NCI-H1417 (cell line): ENCODE measurements around the gene MAK.
"Not testable (repeated sequence)": the region's sequence is repeated elsewhere in the genome, so short reads cannot be mapped to it uniquely, and the experiment has no call there.

Source experiments
- DNase-seq, 3 experiments: peaks; one replicate each; lab custom pipeline; 2025; lab: John Stamatoyannopoulos, UW

Gene MAK

DNA sequence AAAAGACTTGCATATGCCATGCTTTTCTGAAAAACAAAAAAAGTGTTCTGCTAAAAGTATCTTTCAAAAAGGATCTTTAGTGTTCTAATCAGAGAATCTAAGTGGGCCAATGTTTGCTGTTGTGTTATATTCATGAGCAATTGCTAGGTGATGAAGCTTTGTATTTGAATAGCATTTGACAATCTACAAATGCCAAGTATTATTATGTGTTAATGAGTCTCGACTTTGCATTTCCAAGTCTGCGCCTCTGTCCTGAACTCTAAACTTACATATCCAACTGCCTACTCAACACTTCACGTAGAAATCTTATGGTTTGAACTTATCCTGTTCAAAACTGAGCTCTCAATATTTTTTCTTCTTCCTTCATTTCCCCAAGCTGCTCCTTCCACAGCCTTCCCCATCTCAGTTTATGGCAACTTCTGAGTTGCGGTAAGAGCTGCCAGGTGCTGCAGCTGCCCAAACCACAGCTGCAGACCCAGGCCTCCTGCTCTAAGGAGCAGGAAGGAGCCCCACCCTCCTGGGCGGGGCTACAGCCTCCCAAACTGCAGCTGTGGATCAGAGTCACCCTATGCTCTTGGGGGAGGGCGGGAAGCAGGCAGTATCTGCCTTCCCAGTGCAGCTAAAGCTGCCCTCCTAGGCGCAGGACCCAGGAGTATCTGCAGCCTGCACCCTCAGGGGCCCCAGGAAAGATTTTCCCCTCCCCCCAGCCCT is 16.7 kb upstream of the MAK start:
- no peak for DNase-seq

GRCh38 chr6:10853849-10854300 is 15.5 kb upstream of the MAK start:
- DNase-seq: not testable (repeated sequence)

- peak in 1 of 3 experiments; percentile 15 for DNase-seq
Observed at GRCh38 chr6:10852361-10852960, 14.1 kb upstream of the MAK start.

DNA sequence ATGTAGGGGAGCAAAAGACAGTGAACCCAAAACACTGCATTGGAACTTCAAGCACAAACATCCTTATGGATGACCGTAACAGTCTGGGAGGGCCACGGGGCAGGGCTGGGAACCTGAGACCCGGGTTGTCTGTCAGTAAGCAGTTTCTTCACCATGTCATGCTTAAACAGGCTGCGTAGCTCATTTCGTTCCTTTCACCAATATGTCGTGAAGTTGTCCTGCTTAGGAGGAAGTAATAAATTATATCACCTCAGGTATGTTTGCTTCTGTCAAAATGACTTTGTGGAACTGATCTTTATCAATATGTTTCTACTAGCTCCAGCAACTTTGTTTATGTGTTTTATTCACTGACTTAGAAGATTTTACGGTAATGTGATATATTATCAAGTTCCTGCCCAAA is 12.4 kb upstream of the MAK start:
- no peak for DNase-seq

- DNase-seq: no peak
Observed at GRCh38 chr6:10849901-10850300, 11.6 kb upstream of the MAK start.

DNA sequence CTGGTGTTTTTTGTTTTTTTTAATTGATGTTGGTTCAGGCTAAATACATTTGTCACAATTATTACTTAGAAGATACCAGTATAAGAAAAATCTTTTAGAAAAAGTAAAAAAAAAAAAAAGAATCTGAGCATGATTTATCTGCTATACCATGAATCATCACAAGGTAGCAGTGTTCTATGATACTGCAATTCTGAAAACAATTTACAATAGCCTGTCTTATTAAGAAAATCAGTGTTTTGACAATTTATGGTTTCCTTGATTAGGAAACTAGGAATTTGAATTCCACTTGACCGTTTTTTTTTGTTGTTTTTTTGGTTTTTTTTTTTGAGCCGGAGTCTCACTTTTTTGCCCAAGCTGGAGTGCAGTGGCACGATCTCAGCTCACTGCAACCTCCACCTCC is 9.3 kb upstream of the MAK start:
- peak in 1 of 3 experiments; percentile 2 for DNase-seq

- DNase-seq: no peak
Observed at GRCh38 chr6:10843554-10843953, 5.2 kb upstream of the MAK start.

DNA sequence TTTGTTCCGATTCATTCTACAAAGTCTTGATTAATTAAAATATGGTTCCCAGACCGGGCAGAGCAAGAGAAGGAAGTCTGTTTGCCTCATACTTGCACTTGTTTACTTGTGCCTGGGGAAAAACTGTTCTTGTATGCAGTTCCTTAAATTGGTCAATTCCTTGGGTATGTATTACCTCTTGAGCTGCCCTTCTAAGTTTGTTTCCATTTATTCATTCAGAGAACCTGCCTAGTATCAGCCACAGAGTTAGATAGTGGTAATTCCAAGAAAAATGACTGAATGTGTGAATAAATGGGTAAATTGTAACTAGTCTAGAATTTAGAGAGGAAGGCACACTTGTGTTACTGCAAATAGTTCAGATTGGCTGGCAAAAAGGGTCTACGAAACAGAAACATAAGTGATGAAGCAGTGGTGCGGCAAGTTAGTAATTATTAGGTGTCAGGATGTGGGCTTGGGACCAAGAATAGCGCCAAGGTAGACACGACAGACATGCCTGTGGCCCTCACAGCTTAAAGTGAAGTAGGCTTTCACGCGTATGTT is 525 bp upstream of the MAK start:
- peak in 2 of 3 experiments; percentile 20 to 52 for DNase-seq

DNA sequence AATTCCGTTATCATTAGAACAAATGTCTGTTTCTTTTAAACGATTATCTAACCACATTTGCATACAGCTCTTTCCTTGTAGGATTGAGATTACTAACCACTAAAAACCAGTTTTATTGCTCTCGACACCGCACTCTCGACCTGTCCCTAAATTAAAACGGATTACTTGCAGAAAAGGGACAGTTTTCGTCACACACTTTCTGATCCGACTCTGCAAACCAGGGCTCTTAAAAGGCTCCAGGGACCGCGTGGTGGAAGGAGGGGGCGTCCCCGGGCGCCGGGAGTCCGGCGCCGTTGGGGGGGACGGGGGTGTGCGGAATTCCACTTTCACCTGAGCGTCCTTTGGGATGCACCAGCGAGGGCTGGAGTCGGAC is 731 bp downstream of the MAK start:
- peak; percentile 15 to 69 (median 60) for DNase-seq

- DNase-seq: peak in 2 of 3 experiments; percentile 22 to 56
Observed at GRCh38 chr6:10837009-10837621, 1.2 kb downstream of the MAK start.

- DNase-seq: no peak
Observed at GRCh38 chr6:10834823-10835222, 3.5 kb downstream of the MAK start.

GRCh38 chr6:10831609-10832008 is 6.7 kb downstream of the MAK start:
- DNase-seq: no peak

DNA sequence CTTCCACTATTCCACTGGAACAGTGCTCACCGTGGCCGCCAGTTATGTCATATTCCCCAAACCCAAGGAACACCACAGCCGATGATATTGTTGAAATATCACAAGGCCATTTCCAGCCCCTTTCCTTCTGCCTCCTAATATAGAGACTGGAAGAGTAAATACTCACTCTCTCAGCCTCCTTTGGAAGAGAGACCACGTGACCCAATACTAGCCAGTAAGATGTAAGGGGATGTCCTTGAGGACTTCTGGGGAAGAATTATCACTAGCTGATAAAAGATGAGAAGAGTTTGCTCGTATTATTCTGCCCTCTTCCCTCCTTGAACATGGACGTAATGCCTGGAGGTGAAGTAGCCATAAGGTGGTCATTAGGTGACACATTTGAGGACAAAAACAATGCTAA is 13.5 kb downstream of the MAK start:
- no peak for DNase-seq

DNA sequence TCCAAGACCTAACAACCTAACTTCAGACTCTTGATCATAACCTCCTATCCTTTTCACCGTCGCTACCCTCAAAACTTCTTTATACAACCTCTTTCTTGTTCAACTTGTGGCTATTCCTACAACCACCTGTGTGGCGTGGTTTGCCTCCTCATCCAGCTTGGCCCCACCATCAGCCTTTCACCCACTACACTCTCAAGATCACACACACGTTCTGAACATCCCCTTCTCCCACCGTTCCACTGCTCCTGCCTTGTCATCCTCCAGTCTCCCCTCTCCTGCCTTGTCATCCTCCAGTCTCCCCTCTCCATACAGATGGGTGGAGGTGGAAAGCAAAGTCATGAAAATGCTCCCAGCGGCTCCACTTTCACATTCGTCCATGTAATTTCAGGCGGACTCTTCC is 14.0 kb downstream of the MAK start:
- no peak for DNase-seq

- not testable (repeated sequence) for DNase-seq
Observed at GRCh38 chr6:10814176-10814575, 24.2 kb downstream of the MAK start.

DNA sequence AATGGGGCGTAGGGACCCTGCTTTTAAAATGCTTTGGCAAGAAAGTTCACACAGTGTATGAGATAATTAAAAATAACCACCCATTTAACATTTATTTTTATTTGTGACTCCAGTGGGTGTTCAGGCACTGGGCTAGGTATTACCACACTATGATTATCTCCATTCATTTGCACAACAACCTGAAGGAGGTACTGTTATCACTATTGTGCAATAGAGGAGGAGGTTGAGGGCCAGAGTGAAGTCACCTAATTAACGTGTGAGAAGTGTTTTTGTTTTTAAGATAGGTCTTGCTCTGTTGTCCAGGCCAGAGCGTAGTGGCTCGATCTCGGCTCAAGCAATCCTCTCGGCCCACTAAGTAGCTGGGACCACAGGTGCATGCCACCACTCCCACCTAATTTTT is 29.2 kb downstream of the MAK start:
- DNase-seq: no peak

GRCh38 chr6:10808376-10808775 is 30.0 kb downstream of the MAK start:
- DNase-seq: no peak

DNA sequence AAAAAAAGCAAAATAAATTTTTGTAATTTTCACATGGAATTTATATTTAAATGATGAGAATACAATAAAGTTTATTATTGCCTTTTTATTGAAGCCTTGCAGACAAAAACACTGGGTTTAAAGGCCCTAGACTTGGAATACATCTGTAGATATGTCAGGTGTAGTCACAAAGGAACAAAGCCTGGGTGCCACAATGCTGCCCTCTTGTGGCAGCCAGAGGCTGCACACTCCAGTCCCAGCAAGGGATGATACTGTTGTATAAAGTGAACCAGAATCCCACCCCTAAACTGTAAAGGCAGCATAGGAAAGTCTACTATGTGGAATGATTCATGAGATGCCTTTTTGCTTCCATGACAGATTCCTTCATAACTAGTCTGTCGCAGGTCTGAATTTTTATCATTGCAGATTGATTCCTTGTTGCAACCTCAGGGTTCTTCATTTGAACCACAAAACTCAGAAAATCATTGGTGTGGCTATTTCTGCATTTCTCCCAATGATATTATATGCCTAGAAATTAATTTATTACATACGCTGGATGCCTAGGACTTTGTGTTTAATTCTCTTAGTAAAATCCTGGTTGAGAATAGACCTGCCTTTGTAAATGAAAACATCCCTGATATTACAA is 37.0 kb downstream of the MAK start:
- DNase-seq: peak; percentile 35 to 73 (median 69)

DNA sequence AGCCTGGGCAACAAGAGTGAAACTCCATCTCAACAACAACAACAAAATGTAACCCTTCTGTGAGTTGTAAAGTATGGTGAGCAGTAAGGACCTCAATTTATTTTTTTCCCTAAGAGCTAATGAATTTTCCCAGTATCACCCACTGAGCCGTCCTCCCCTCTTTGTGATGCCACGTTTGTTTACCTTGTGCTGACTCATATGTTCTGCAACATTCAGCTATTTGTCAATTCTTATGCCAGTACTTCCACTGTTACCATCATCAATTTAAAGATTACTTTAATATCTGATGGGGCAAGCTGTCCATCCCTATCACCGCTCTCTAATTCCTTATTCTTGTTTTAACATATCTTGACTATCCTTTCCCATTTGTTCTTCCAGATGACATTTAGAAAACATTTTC is 37.5 kb downstream of the MAK start:
- peak in 1 of 3 experiments; percentile 59 for DNase-seq

DNA sequence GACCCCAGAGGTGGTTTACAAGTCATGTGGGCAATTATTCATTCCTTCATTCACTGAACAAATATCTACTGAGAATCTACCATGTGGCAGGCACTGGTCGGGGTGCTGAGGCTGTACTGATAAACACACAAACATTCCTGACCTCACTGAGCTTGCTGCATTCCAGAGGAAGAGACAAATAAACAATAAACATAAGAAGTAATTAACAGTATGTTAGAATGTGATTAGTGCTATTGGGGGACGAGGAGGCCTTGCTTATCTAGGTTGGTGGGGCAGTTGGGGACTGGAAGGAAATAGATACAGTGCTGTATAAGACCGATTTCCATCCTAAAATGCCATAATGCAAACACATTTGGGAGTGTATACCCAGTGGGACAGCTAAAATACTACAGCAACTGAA is 44.1 kb downstream of the MAK start:
- no peak for DNase-seq

- no peak for DNase-seq
Observed at GRCh38 chr6:10793695-10794094, 44.6 kb downstream of the MAK start.

GRCh38 chr6:10793035-10793434 is 45.3 kb downstream of the MAK start:
- DNase-seq: no peak

DNA sequence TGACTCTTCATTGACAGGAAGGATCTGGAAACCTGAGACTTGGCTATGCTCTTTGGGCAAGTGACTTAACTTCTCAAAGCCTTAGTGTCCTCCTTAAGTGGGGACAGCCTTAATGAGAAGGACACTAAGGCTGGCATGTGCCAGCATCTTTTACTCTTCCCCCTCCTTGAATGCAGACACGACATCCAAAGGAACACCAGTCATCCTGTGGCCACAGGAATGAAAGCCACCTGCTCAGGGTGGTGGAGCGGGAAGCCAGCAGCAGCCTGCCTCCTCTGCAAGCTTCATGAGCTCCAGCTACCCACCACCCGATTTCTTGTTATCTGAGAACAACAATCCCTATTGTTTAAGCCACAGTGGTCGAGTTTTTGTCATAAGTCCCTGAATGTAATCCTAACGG is 46.2 kb downstream of the MAK start:
- no peak for DNase-seq
